PC-9 (cell line): ENCODE results near the gene SPA17.

ENCODE experiments used
- EZH2 ChIP-seq: fragments of 200-600 bp; sonication (generic); IDR thresholded peaks from 2 replicates; pipeline ENCODE4 v1.8.0; 2017; ENCODE audit warnings: antibody characterized with exemption, low read depth
- TF ChIP-seq, protein P1 (sequence below): fragments of 200-600 bp; sonication (generic); conservative IDR thresholded peaks from 2 replicates; pipeline ENCODE4 v1.6.1; 2017; ENCODE audit warnings: mixed run types, antibody characterized with exemption, mild to moderate bottlenecking, moderate library complexity

DNA sequence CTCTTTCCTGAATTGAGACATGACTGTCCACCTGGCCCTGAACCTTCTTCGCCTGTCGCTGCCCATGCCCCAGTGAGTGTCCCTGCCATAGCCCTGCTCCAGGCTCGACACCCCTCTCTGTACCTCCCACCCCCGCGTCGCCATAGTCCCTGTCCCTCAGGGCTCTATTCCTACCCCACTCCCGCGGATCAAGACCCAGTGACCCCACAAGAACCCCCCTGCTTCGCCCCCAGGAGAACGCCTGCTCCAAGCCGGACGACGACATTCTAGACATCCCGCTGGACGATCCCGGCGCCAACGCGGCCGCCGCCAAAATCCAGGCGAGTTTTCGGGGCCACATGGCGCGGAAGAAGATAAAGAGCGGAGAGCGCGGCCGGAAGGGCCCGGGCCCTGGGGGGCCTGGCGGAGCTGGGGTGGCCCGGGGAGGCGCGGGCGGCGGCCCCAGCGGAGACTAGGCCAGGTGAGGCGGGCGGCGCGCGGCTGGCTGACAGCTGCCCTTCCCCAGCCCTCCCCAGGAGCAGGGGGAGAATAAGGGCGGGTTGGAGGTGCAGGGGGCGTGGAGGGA is 71.6 kb downstream of the SPA17 start:
- TF ChIP-seq, protein P1, sequence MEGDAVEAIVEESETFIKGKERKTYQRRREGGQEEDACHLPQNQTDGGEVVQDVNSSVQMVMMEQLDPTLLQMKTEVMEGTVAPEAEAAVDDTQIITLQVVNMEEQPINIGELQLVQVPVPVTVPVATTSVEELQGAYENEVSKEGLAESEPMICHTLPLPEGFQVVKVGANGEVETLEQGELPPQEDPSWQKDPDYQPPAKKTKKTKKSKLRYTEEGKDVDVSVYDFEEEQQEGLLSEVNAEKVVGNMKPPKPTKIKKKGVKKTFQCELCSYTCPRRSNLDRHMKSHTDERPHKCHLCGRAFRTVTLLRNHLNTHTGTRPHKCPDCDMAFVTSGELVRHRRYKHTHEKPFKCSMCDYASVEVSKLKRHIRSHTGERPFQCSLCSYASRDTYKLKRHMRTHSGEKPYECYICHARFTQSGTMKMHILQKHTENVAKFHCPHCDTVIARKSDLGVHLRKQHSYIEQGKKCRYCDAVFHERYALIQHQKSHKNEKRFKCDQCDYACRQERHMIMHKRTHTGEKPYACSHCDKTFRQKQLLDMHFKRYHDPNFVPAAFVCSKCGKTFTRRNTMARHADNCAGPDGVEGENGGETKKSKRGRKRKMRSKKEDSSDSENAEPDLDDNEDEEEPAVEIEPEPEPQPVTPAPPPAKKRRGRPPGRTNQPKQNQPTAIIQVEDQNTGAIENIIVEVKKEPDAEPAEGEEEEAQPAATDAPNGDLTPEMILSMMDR = no peak
- no peak for TF ChIP-seq EZH2
